Heart right ventricle (tissue), 16 donors: Measurements from ENCODE around the gene GOT1. TPM values are rescaled to one million over a fixed set of nuclear protein-coding genes. Genes with fewer than 3 reads are reported as not detected.

Source experiments
- ATAC-seq, 8 donors: fragments of 200-7000 bp; cut with Tn5 transposase; one replicate each; pipeline ENCODE4 v1.9.1; 2020; ENCODE audit warnings: mild to moderate bottlenecking in 8 of 8, moderate library complexity in 8 of 8, moderate number of reproducible peaks in 1 of 8
- DNase-seq, 2 donors: peaks; one replicate each; pipeline ENCODE4 v3.0.0-alpha.2; 2020
- H3K27ac ChIP-seq, 10 donors: fragments of 200-600 bp; sonication (generic) in 2 of 10; one replicate each; pipeline versions ENCODE4 v1.5.0 to v1.8.0; 2020 to 2022; ENCODE audit warnings: mild to moderate bottlenecking in 3 of 10
- H3K27me3 ChIP-seq, 7 donors: fragments of 200-600 bp; one replicate each; pipeline ENCODE4 v1.8.0; 2021 to 2022; ENCODE audit warnings: mild to moderate bottlenecking in 2 of 7
- H3K36me3 ChIP-seq, 9 donors: fragments of 200-600 bp; sonication (generic) in 1 of 9; one replicate each; pipeline versions ENCODE4 v1.5.0 to v1.8.0; 2020 to 2022; ENCODE audit warnings: mild to moderate bottlenecking in 2 of 9
- H3K4me1 ChIP-seq, 9 donors: fragments of 200-600 bp; sonication (generic) in 1 of 9; one replicate each; pipeline versions ENCODE4 v1.5.0 to v1.8.0; 2020 to 2022; ENCODE audit warnings: mild to moderate bottlenecking in 4 of 9
- H3K4me3 ChIP-seq, 10 donors: fragments of 200-600 bp; sonication (generic) in 2 of 10; one replicate each; pipeline versions ENCODE4 v1.5.0 to v1.8.0; 2020 to 2022; ENCODE audit warnings: mild to moderate bottlenecking in 7 of 10, moderate library complexity in 2 of 10
- H3K9me3 ChIP-seq, 11 donors: fragments of 200-600 bp in 10 of 11; sonication (generic) in 2 of 11; one replicate each; pipeline versions ENCODE4 v1.5.0 to v1.8.0; 2013 to 2022; ENCODE audit warnings: mild to moderate bottlenecking in 2 of 11, control low read depth in 1 of 11, moderate library complexity in 1 of 11
- WGBS, 2 donors: extraction: QIAGEN DNeasy Blood & Tissue Kit; methylation state at CpG; one replicate each; pipeline ENCODE4 v1.1.7; 2013; ENCODE audit warnings: inconsistent platforms in 1 of 2; 5-methylcytosine and 5-hydroxymethylcytosine counted together
- intact Hi-C, 10 donors: fragments of 100-400 bp; cut with DNase I; formaldehyde crosslinking; loops; one replicate each; pipeline versions ENCODE4 v1.11.1 to v1.14.2; 2022
- polyA plus RNA-seq, 2 donors: library from polyadenylated mRNA; stranded (reverse); fragments of 200-250 nt; gene quantifications; one replicate each; pipeline ENCODE4 v1.2.3, GENCODE V29; 2013
- total RNA-seq, 10 donors: library from RNA; stranded (reverse); fragmentation: NEBNext Ultra II Directional in 3 of 10; extraction: Animal tissue kit (Norgen Biotek cat#: 25700) in 3 of 10; gene quantifications; one replicate each; pipeline versions ENCODE4 v1.2.1 to v1.2.4, GENCODE V29; 2021 to 2023
- TF ChIP-seq, protein P1 (sequence below), 9 donors: fragments of 200-600 bp; sonication (generic) in 2 of 9; IDR thresholded peaks; one replicate each; pipeline versions ENCODE4 v1.5.0 to v1.8.0; 2021 to 2022; ENCODE audit warnings: antibody characterized with exemption in 9 of 9, mild to moderate bottlenecking in 5 of 9, moderate library complexity in 1 of 9
- donor health status: Arrhythmogenic right ventricular cardiomyopathy.
- donor health status: ischemic (EF 13 %, LVEDD 7.1; RV severe dilation, severe dysfunction).
- donor health status: healthy with polysubstance abuse.
- donor health status: DM: no; HTN: yes; CAD: no.
- donor health status: DM: no; HTN: no; CAD: no.
- donor health status: ischemic (EF 25% LVEDD 6.9; RV normal size, moderate dysfunction).
- donor health status: ischemic (EF 25% LVEDD 5.7; RV mildly dilated, moderate dysfunction).
- donor health status: healthy.
- donor health status: DM: yes; HTN: yes; CAD: no.
- donor health status: Ischemic cardiomyopathy.
- donor health status: ischemic (EF 35%, LVEDD 5.7; RV mildly dilated, moderate dysfunction).
- donor health status: nonischemic (EF 11% LVEDD 7.7; RV severe dilation, severe dysfunction).
- donor health status: DM: yes; HTN: yes; CAD: no.
- donor health status: PGD.
- donor health status: ischemic (EF 29% LVEDD 5.4; RV normal size, mild dysfunction).
- donor health status: nonischemic (EF 23%, LVEDD 6.1; RV moderate dilation, normal function).

The GOT1 gene
- total and polyA plus RNA-seq, 12 donors = 114 to 669 (median 561) TPM

DNA sequence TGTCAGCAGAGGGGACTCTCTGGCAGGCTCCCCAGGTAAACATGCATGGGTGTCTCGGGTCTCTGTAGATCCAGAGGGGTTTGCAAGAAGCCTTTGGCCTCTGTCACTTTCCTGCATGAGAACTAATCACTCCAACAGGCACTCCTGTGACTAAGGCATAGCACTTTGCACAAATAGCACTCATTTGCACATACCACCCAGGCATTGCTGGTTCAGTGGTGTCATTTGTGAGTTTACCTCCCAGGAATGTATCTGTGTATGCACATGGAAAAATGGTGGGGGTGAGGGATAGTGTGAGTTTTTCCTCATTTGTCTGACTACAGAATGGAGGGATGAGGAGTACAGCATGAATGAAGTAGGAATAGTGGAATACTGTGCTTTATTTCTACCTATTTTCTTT is 61.8 kb downstream of the GOT1 start:
- DNase-seq (no peak), ATAC-seq (no peak)
- TF ChIP-seq, protein P1, sequence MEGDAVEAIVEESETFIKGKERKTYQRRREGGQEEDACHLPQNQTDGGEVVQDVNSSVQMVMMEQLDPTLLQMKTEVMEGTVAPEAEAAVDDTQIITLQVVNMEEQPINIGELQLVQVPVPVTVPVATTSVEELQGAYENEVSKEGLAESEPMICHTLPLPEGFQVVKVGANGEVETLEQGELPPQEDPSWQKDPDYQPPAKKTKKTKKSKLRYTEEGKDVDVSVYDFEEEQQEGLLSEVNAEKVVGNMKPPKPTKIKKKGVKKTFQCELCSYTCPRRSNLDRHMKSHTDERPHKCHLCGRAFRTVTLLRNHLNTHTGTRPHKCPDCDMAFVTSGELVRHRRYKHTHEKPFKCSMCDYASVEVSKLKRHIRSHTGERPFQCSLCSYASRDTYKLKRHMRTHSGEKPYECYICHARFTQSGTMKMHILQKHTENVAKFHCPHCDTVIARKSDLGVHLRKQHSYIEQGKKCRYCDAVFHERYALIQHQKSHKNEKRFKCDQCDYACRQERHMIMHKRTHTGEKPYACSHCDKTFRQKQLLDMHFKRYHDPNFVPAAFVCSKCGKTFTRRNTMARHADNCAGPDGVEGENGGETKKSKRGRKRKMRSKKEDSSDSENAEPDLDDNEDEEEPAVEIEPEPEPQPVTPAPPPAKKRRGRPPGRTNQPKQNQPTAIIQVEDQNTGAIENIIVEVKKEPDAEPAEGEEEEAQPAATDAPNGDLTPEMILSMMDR (IDR thresholded peaks at IDR 0.05) = no peak
- no peak overlapping the region for H3K27ac ChIP-seq
- peaks cover 0 to 9% (median 0%) of the 10 kb centered on the region in 9 donors for H3K4me1 ChIP-seq
- H3K27me3 ChIP-seq = peaks cover 0 to 47% (median 8%) of the 10 kb centered on the region in 7 donors
- H3K4me3 ChIP-seq = no peak overlapping the region
- H3K9me3 ChIP-seq = no peaks in the 10 kb centered on the region
- intact Hi-C loops = no loop called here
- H3K36me3 ChIP-seq = no peaks in the 10 kb centered on the region
- 49 to 50% methylated on average over 1 of the region's 1 CpG for WGBS, 2 donors

- DNase-seq (no peak), ATAC-seq (no peak)
- TF ChIP-seq, protein P1 (IDR thresholded peaks at IDR 0.05) = no peak
- no peak overlapping the region for H3K4me3 ChIP-seq
- H3K27me3 ChIP-seq = peaks cover 0 to 34% (median 0%) of the 10 kb centered on the region in 7 donors
- peaks cover 0 to 5% (median 0%) of the 10 kb centered on the region in 9 donors for H3K4me1 ChIP-seq
- H3K27ac ChIP-seq = no peak overlapping the region
- H3K9me3 ChIP-seq = no peaks in the 10 kb centered on the region
- intact Hi-C loops = no loop called here
- 70 to 79% methylated on average over 2 of the region's 2 CpGs for WGBS, 2 donors
- H3K36me3 ChIP-seq = no peaks in the 10 kb centered on the region
Measured at GRCh38 chr10:99366666-99367065, 63.8 kb downstream of the GOT1 start.

GRCh38 chr10:99365736-99366135 is 64.7 kb downstream of the GOT1 start:
- 56 to 67% methylated on average over 1 of the region's 1 CpG for WGBS, 2 donors
- intact Hi-C loops = no loop called here
- no peak overlapping the region for H3K27ac ChIP-seq
- no peak for ATAC-seq
- no peaks in the 10 kb centered on the region for H3K36me3 ChIP-seq
- DNase-seq = no peak
- peaks cover 0 to 25% (median 0%) of the 10 kb centered on the region in 7 donors for H3K27me3 ChIP-seq
- TF ChIP-seq, protein P1 (IDR thresholded peaks at IDR 0.05) = no peak
- H3K4me3 ChIP-seq = no peak overlapping the region
- H3K4me1 ChIP-seq = no peaks in the 10 kb centered on the region
- no peaks in the 10 kb centered on the region for H3K9me3 ChIP-seq

- Histone ChIP-seq H3K36me3 (no peaks in the 10 kb centered on the region), H3K27me3 (peaks cover 0 to 21% (median 0%) of the 10 kb centered on the region in 7 donors), H3K4me1 (no peaks in the 10 kb centered on the region), H3K4me3 (no peak overlapping the region), H3K27ac (no peak overlapping the region), H3K9me3 (no peaks in the 10 kb centered on the region)
- ATAC-seq (no peak), DNase-seq (no peak)
- intact Hi-C loops = no loop called here
- TF ChIP-seq, protein P1 (IDR thresholded peaks at IDR 0.05) = no peak
- 21 to 43% methylated on average over 1 of the region's 1 CpG for WGBS, 2 donors
Measured at GRCh38 chr10:99365311-99365710, 65.1 kb downstream of the GOT1 start.
